Parathyroid adenoma (tissue), 2 donors: ENCODE results near the gene SPATS2L.

ENCODE experiments used
- H2AFZ ChIP-seq: fragments of 300-600 bp; sonication (generic); one replicate; pipeline ENCODE4 v1.7.0; 2017; ENCODE audit warnings: antibody characterized with exemption, mild to moderate bottlenecking
- H3K27ac ChIP-seq: fragments of 300-600 bp; sonication (generic); one replicate; pipeline ENCODE4 v1.7.0; 2017
- H3K27me3 ChIP-seq: fragments of 300-600 bp; sonication (generic); one replicate; pipeline ENCODE4 v1.7.0; 2017; ENCODE audit warnings: low read length; ENCODE audit not compliant: control insufficient read depth, insufficient read depth
- H3K36me3 ChIP-seq: fragments of 300-600 bp; sonication (generic); one replicate; pipeline ENCODE4 v1.7.0; 2017; ENCODE audit warnings: low read length; ENCODE audit not compliant: control insufficient read depth, insufficient read depth
- H3K4me1 ChIP-seq: fragments of 300-600 bp; sonication (generic); one replicate; pipeline ENCODE4 v1.7.0; 2017; ENCODE audit warnings: control low read depth
- H3K4me2 ChIP-seq: fragments of 300-600 bp; sonication (generic); one replicate; pipeline ENCODE4 v1.7.0; 2017; ENCODE audit warnings: low read length
- H3K4me3 ChIP-seq: fragments of 300-600 bp; sonication (generic); one replicate; pipeline ENCODE4 v1.7.0; 2017; ENCODE audit warnings: low read depth, low read length
- H3K79me2 ChIP-seq: fragments of 300-600 bp; sonication (generic); one replicate; pipeline ENCODE4 v1.7.0; 2017; ENCODE audit warnings: control low read depth
- H3K9ac ChIP-seq: fragments of 300-600 bp; sonication (generic); one replicate; pipeline ENCODE4 v1.7.0; 2017; ENCODE audit warnings: mild to moderate bottlenecking
- H3K9me3 ChIP-seq: fragments of 300-600 bp; sonication (generic); one replicate; pipeline ENCODE4 v1.7.0; 2017; ENCODE audit warnings: low read length; ENCODE audit not compliant: control insufficient read depth
- CTCF ChIP-seq: fragments of 300-600 bp; sonication (generic); IDR thresholded peaks from one replicate; pipeline ENCODE4 v1.7.0; 2017; ENCODE audit warnings: antibody characterized with exemption, mild to moderate bottlenecking
- donor health status: primary hyperparathyroidism.

The SPATS2L gene

GRCh38 chr2:200330351-200331060, 24.0 kb downstream of the SPATS2L start:
- Histone ChIP-seq H3K4me3 (no peak overlapping the region), H3K4me1 (peaks cover 2% of the 10 kb centered on the region), H3K9me3 (no peaks in the 10 kb centered on the region), H2AFZ (no peak overlapping the region), H3K36me3 (no peaks in the 10 kb centered on the region), H3K4me2 (no peak overlapping the region), H3K79me2 (peaks cover 26% of the 10 kb centered on the region), H3K9ac (no peak overlapping the region), H3K27ac (no peak overlapping the region), H3K27me3 (no peaks in the 10 kb centered on the region)
- no peak for TF ChIP-seq CTCF

DNA sequence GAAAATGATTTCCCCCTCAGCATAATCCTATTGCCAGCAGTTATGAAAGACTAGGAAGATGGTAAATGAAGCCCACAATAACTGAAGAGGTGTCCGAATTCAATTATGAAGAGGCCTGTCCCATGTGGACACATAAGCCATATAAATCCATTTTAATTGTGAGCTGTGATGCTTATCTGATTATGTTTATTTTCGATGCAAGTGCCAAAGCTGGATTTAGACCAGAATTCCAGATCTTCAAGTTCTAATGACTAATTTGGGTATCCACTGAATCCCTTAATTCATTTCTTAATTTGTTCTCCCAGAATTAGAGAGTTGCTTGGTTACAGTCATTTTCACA, 24.5 kb downstream of the SPATS2L start:
- Histone ChIP-seq H3K79me2 (peaks cover 21% of the 10 kb centered on the region), H3K27me3 (no peaks in the 10 kb centered on the region), H3K4me3 (no peak overlapping the region), H3K36me3 (no peaks in the 10 kb centered on the region), H2AFZ (no peak overlapping the region), H3K4me2 (no peak overlapping the region), H3K9ac (no peak overlapping the region), H3K4me1 (peaks cover 2% of the 10 kb centered on the region), H3K9me3 (no peaks in the 10 kb centered on the region), H3K27ac (no peak overlapping the region)
- TF ChIP-seq CTCF: no peak

DNA sequence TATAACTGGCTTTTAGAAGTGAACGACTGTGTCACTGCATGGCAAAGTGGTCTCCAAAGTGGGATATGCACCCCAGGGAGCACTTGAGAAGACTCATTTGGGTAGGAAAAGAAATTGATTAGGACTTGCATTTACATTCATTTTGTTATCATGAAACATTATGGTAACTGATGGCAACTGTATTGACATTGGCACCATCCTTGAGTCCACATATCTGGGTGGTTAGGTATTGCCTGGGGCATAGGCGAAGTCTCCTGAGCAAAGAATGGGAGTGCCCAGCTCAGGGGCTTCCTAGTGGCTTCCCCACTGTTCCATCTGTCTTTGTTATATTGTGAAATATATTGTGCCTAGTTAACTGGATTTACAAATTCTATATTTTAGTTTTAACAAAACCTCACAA, 29.2 kb downstream of the SPATS2L start:
- no peak overlapping the region for H3K4me2 ChIP-seq
- no peak overlapping the region for H3K27ac ChIP-seq
- no peaks in the 10 kb centered on the region for H3K36me3 ChIP-seq
- H3K4me3 ChIP-seq: no peak overlapping the region
- H3K9me3 ChIP-seq: no peaks in the 10 kb centered on the region
- no peaks in the 10 kb centered on the region for H3K27me3 ChIP-seq
- no peak for TF ChIP-seq CTCF
- peaks cover 11% of the 10 kb centered on the region for H3K79me2 ChIP-seq
- no peak overlapping the region for H3K9ac ChIP-seq
- no peak overlapping the region for H2AFZ ChIP-seq
- no peaks in the 10 kb centered on the region for H3K4me1 ChIP-seq

DNA sequence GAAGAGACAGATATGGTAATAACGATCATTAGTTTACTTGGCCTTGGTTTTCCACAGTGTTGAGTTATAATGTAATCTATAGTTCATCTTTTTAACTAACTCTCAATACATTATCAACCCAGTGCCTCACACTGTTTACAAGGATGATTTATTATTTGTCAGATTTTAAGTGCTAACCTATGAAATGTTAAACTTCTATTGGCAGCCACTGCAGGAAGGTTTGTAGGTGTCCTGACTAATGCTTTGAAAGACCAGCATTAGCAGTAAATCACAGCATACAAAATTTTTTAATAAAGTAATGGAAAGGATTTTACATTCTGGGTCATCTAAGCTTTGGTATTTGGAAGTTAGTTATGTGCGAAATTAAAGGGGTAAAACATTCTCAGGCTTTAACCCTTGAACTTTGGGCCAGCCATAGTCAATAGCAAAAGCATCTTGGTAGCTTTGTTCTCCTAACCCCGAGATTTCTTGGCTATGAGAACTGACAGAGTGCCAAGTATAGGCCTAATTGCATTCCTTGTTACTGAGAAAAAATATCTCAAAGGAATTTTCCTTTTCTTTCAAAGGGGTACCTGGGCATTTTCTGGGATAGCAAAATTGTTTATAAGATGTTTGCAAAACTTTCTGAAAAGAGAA, 30.6 kb downstream of the SPATS2L start:
- Histone ChIP-seq H3K4me3 (no peak overlapping the region), H3K4me2 (no peak overlapping the region), H3K79me2 (peaks cover 14% of the 10 kb centered on the region), H2AFZ (no peak overlapping the region), H3K36me3 (no peaks in the 10 kb centered on the region), H3K9ac (no peak overlapping the region), H3K9me3 (no peaks in the 10 kb centered on the region), H3K4me1 (no peaks in the 10 kb centered on the region), H3K27me3 (no peaks in the 10 kb centered on the region), H3K27ac (no peak overlapping the region)
- TF ChIP-seq CTCF: no peak

DNA sequence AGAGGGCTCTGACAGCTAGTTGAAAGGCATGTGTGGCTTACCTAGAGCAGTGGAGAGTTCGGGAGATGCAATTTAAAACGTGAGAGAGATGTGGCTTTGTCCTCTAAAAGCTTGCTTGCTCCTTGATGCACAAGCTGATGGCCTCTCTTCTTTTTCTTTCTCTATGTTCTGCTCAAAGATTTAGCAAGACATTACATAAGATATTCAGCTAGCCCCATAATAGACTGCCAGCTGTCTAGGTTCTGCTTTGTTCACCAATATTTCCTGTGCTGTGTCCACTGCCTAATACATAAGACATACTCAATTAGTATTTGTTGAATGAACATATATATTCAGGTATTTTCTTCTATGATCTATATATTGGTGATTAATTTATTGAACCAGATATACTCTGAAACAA, 31.1 kb downstream of the SPATS2L start:
- no peaks in the 10 kb centered on the region for H3K27me3 ChIP-seq
- H2AFZ ChIP-seq: no peak overlapping the region
- TF ChIP-seq CTCF: no peak
- no peak overlapping the region for H3K4me2 ChIP-seq
- peaks cover 14% of the 10 kb centered on the region for H3K79me2 ChIP-seq
- H3K4me1 ChIP-seq: no peaks in the 10 kb centered on the region
- no peaks in the 10 kb centered on the region for H3K9me3 ChIP-seq
- H3K9ac ChIP-seq: no peak overlapping the region
- H3K4me3 ChIP-seq: no peak overlapping the region
- H3K36me3 ChIP-seq: no peaks in the 10 kb centered on the region
- no peak overlapping the region for H3K27ac ChIP-seq
